PC-3 (cell line): ENCODE results near the gene ENOSF1. TPM values are rescaled to one million over a fixed set of nuclear protein-coding genes. Genes with fewer than 3 reads are reported as not detected.

ENCODE experiments used
- ATAC-seq: fragments of 200-7000 bp; cut with Tn5 transposase; 2 replicates; pipeline ENCODE4 v1.9.1; 2020; ENCODE audit warnings: mild to moderate bottlenecking, moderate library complexity
- BruUV-seq: library from RNA; stranded (reverse); fragments of 400-500 nt; replicated peaks from 2 replicates; lab custom pipeline; 2021; lab: Mats Ljungman, UMichigan
- CTCF ChIA-PET: fragments of 300-600 bp; sonication (Branson Sonifier 250); formaldehyde crosslinking; loops from one replicate; lab custom pipeline; 2022; ENCODE audit warnings: antibody characterized with exemption; lab: Charles Lee
- POLR2A ChIA-PET: fragments of 300-600 bp; sonication (Branson Sonifier 250); formaldehyde crosslinking; loops from one replicate; lab custom pipeline; 2022; ENCODE audit warnings: antibody characterized with exemption; ENCODE audit not compliant: unreplicated experiment; lab: Charles Lee
- DNase-seq: peaks from one replicate; pipeline ENCODE4 v3.0.0-alpha.2; 2015
- H2AFZ ChIP-seq: fragments of 300-600 bp; sonication (generic); 2 replicates; pipeline ENCODE4 v1.6.0; 2016; ENCODE audit warnings: antibody characterized with exemption, low read length
- H3F3A ChIP-seq: fragments of 300-600 bp; sonication (generic); one replicate; pipeline ENCODE4 v1.6.0; 2017; ENCODE audit warnings: antibody characterized with exemption, low read length, control low read depth, mild to moderate bottlenecking; ENCODE audit not compliant: unreplicated experiment
- H3K27ac ChIP-seq: fragments of 300-600 bp; sonication (generic); 2 replicates; pipeline ENCODE4 v1.5.1; 2016; ENCODE audit warnings: mild to moderate bottlenecking, low read length
- H3K27me3 ChIP-seq: fragments of 300-600 bp; sonication (generic); 2 replicates; pipeline ENCODE4 v1.6.1; 2016; ENCODE audit warnings: low read length, mixed read lengths
- H3K36me3 ChIP-seq: fragments of 300-600 bp; sonication (generic); 2 replicates; pipeline ENCODE4 v1.6.1; 2016; ENCODE audit warnings: low read depth, mixed run types, low read length, mixed read lengths
- H3K4me1 ChIP-seq: fragments of 300-600 bp; sonication (generic); 2 replicates; pipeline ENCODE4 v1.5.1; 2016; ENCODE audit warnings: low read length; ENCODE audit not compliant: insufficient read depth
- H3K4me2 ChIP-seq: fragments of 300-600 bp; sonication (generic); 2 replicates; pipeline ENCODE4 v1.6.0; 2016; ENCODE audit warnings: low read length
- H3K4me3 ChIP-seq: fragments of 300-600 bp; sonication (generic); 2 replicates; pipeline ENCODE4 v1.5.1; 2016; ENCODE audit warnings: mild to moderate bottlenecking, low read length, mixed read lengths
- H3K79me2 ChIP-seq: fragments of 300-600 bp; sonication (generic); 2 replicates; pipeline ENCODE4 v1.6.1; 2017; ENCODE audit warnings: low read length, mixed read lengths
- H3K9ac ChIP-seq: fragments of 300-600 bp; sonication (generic); 2 replicates; pipeline ENCODE4 v1.6.0; 2016; ENCODE audit warnings: mild to moderate bottlenecking, low read length
- H3K9me2 ChIP-seq: fragments of 300-600 bp; sonication (generic); replicated peaks from 2 replicates; pipeline ENCODE4 v1.6.1; 2016; ENCODE audit warnings: mixed run types, low read length, mixed read lengths
- H3K9me3 ChIP-seq: fragments of 300-600 bp; sonication (generic); 2 replicates; pipeline ENCODE4 v1.6.1; 2016; ENCODE audit warnings: low read length, mixed read lengths
- H4K20me1 ChIP-seq: fragments of 300-600 bp; sonication (generic); 2 replicates; pipeline ENCODE4 v1.6.1; 2016; ENCODE audit warnings: low read length, mixed read lengths
- CTCF ChIP-seq: fragments of 300-600 bp; sonication (generic); conservative IDR thresholded peaks from 2 replicates; pipeline ENCODE4 v1.5.1; 2017; ENCODE audit warnings: antibody characterized with exemption, low read depth, mild to moderate bottlenecking, low read length
- EZH2 ChIP-seq: fragments of 300-600 bp; sonication (generic); IDR thresholded peaks from one replicate; pipeline ENCODE4 v1.6.1; 2017; ENCODE audit warnings: antibody characterized with exemption, mild to moderate bottlenecking, low read length; ENCODE audit not compliant: unreplicated experiment
- EZH2phosphoT487 ChIP-seq: fragments of 300-600 bp; sonication (generic); IDR thresholded peaks from 2 replicates; pipeline ENCODE4 v1.6.1; 2018; ENCODE audit warnings: mild to moderate bottlenecking, antibody characterized with exemption, low read length, borderline replicate concordance
- intact Hi-C: fragments of 100-400 bp; cut with micrococcal nuclease; formaldehyde crosslinking; loops from 2 replicates; pipeline ENCODE4 v1.9.0; 2023
- total RNA-seq: library from RNA; depleted of rRNA; stranded (reverse); fragments of >200 nt; gene quantifications from 2 replicates; pipeline ENCODE4 v1.2.3, GENCODE V29; 2014

Gene ENOSF1
- total RNA-seq, 1 experiment from 2014 or later: 44.2 TPM

DNA sequence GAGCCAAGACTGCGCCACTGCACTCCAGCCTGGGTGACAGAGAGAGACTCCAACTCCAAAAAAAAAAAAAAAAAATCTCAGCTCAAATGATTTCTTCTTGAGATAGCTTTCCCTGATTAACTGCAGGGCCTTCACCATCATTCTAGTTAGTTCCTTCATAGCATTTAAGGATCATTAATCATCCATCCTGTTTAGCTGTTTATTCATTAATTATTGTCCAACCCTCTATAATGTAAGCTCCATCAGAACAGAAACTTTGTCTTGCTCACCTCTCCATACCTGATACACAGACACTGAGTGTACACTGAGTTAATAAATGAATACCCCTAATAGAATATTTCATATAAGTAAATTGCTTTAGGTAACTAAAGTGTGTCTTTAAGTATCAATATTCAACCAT, 42.2 kb upstream of the ENOSF1 start:
- Histone ChIP-seq H3K9me3 (no peaks in the 10 kb centered on the region), H3K27me3 (no peaks in the 10 kb centered on the region), H3F3A (no peaks in the 10 kb centered on the region), H4K20me1 (no peaks in the 10 kb centered on the region), H3K79me2 (peaks cover 7% of the 10 kb centered on the region; the same call in 1 of the 2 replicates), H3K9me2 (no peaks in the 10 kb centered on the region), H3K4me3 (no peak overlapping the region), H3K27ac (no peak overlapping the region), H3K36me3 (peaks cover 5% of the 10 kb centered on the region; the same call in 1 of the 2 replicates), H2AFZ (no peak overlapping the region), H3K4me2 (no peak overlapping the region), H3K4me1 (no peaks in the 10 kb centered on the region), H3K9ac (no peak overlapping the region)
- CTCF ChIA-PET: no interaction called here
- DNase-seq: no peak
- POLR2A ChIA-PET: no interaction called here
- intact Hi-C loops: no loop called here
- TF ChIP-seq CTCF (no peak), EZH2phosphoT487 (no peak), EZH2 (no peak)
- ATAC-seq: no peak
- BruUV-seq: no TSS peak

DNA sequence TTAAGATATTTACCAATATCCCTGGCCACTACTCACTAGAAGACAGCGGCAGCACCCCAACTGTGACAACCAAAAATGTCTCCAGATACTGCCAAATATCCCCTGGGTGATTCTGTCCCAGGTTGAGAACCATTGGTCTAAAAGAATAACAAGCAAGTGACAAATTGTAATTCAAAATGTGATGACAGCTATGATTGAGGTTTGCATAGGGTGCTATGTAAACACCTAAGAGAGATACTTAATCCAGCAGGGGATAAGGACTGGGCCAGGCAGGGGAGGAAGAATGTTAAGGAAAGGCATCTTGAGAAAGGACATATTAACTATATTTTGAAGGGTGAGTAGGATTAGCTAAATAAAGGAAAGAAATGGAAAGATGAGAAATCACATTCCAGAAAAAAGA, 38.0 kb upstream of the ENOSF1 start:
- Histone ChIP-seq H4K20me1 (no peaks in the 10 kb centered on the region), H3K4me3 (no peak overlapping the region), H3K9me2 (no peaks in the 10 kb centered on the region), H3F3A (no peaks in the 10 kb centered on the region), H3K9ac (no peak overlapping the region), H2AFZ (no peak overlapping the region), H3K27me3 (no peaks in the 10 kb centered on the region), H3K27ac (no peak overlapping the region), H3K36me3 (peaks cover 14% of the 10 kb centered on the region; the same call in 1 of the 2 replicates), H3K9me3 (no peaks in the 10 kb centered on the region), H3K79me2 (no peaks in the 10 kb centered on the region), H3K4me2 (no peak overlapping the region), H3K4me1 (no peaks in the 10 kb centered on the region)
- TF ChIP-seq EZH2phosphoT487 (no peak), EZH2 (no peak), CTCF (no peak)
- DNase-seq: no peak
- POLR2A ChIA-PET: no interaction called here
- CTCF ChIA-PET: no interaction called here
- BruUV-seq: no TSS peak
- no peak for ATAC-seq
- intact Hi-C loops: no loop called here

DNA sequence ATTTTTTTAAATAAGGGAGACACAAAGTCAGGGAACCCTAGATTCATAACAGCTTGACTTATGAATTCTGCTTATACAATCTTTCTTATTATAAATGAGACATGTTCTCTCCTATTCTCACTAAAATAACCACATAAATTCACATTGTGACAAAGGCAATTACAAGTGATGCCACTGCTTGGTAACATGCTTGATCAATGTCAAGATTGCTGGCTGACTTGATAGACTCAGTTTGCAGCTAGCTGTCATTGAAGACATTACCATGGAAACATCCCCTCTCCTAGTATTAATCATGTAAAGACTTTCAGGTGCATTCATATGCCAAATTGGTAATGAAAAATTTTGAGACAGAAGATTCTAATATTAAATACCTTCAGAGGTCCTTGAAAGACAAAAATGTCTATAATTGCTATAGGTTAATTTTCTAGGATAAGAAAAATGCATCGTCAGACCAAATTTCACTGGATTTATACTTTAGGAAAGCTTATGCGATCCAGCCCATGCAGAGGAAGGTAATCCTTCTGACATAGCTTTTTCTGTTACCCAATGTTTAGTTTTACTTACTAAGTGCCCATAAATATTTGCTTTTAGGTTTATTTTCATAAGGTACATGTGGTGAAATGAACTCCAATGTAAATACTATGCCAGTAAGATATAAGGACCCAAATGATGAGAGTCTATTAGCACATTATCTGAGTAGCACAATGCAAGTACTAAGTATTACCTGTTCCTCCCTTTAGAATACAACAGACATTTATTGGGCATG, 32.6 kb upstream of the ENOSF1 start:
- CTCF ChIA-PET: no interaction called here
- H3K27me3 ChIP-seq: no peaks in the 10 kb centered on the region
- BruUV-seq: no TSS peak
- DNase-seq (no peak), ATAC-seq (no peak)
- H3K4me1 ChIP-seq: no peaks in the 10 kb centered on the region
- peaks cover 25% of the 10 kb centered on the region; the same call in 1 of the 2 replicates for H3K36me3 ChIP-seq
- H3K4me3 ChIP-seq: no peak overlapping the region
- H3F3A ChIP-seq: no peaks in the 10 kb centered on the region
- H3K9ac ChIP-seq: no peak overlapping the region
- H4K20me1 ChIP-seq: no peaks in the 10 kb centered on the region
- H3K4me2 ChIP-seq: no peak overlapping the region
- intact Hi-C loops: loop anchor here (5.0 kb wide), 1 partner anchor 67 kb away; the partner anchor contains the start of gene YES1
- POLR2A ChIA-PET: no interaction called here
- H3K79me2 ChIP-seq: no peaks in the 10 kb centered on the region
- no peaks in the 10 kb centered on the region for H3K9me3 ChIP-seq
- no peaks in the 10 kb centered on the region for H3K9me2 ChIP-seq
- TF ChIP-seq EZH2 (no peak), EZH2phosphoT487 (no peak), CTCF (no peak)
- no peak overlapping the region for H2AFZ ChIP-seq
- no peak overlapping the region for H3K27ac ChIP-seq
